HEK293 (cell line): ENCODE measurements around the gene CPNE5.

Experiments
- CTCF ChIA-PET: fragments of 350-600 bp; formaldehyde crosslinking; extraction: SDS; loops from one replicate; lab custom pipeline; 2021; ENCODE audit warnings: antibody characterized with exemption; lab: Yijun Ruan, JAX
- POLR2A ChIA-PET: fragments of 300-600 bp; formaldehyde crosslinking; extraction: SDS; loops from one replicate; lab custom pipeline; 2020; ENCODE audit warnings: antibody characterized with exemption, inconsistent platforms; lab: Yijun Ruan, JAX
- H3K27ac ChIP-seq: fragments of 200-500 bp; sonication (Bioruptor generic); 2 replicates; pipeline ENCODE4 v1.5.1; 2014; ENCODE audit warnings: low read depth, low read length, control low read depth, inconsistent platforms; ENCODE audit errors: extremely low read depth
- H3K36me3 ChIP-seq, 2 experiments: fragments of 200-500 bp in 1 of 2; sonication (Bioruptor generic) in 1 of 2; 1 replicate in 1 of 2; 2 replicates in 1 of 2; pipeline ENCODE4 v1.5.1; 2014 to 2017; ENCODE audit warnings: inconsistent platforms in 2 of 2, low read length in 2 of 2; ENCODE audit not compliant: control insufficient read depth in 2 of 2, insufficient read depth in 1 of 2
- H3K4me1 ChIP-seq: fragments of 200-500 bp; sonication (Bioruptor generic); 2 replicates; pipeline ENCODE4 v1.5.1; 2014; ENCODE audit warnings: mild to moderate bottlenecking, low read length, inconsistent platforms; ENCODE audit not compliant: control insufficient read depth, insufficient read depth
- H3K4me3 ChIP-seq: 2 replicates; pipeline ENCODE4 v1.5.1; 2011; ENCODE audit warnings: low read depth, mild to moderate bottlenecking, control low read depth, low read length, moderate library complexity
- H3K9me3 ChIP-seq: fragments of 200-500 bp; sonication (Bioruptor generic); 2 replicates; pipeline ENCODE4 v1.5.1; 2014; ENCODE audit warnings: low read depth, low read length, inconsistent platforms; ENCODE audit not compliant: control insufficient read depth, insufficient read depth
- INSM2 ChIP-seq: fragments of 450-650 bp; formaldehyde crosslinking; IDR thresholded peaks from 2 replicates; pipeline ENCODE4 v1.5.1; 2016; ENCODE audit warnings: missing biosample characterization, missing genetic modification characterization
- SP2 ChIP-seq: fragments of 450-650 bp; formaldehyde crosslinking; IDR thresholded peaks from 2 replicates; pipeline ENCODE4 v1.5.1; 2016; ENCODE audit warnings: missing biosample characterization, missing genetic modification characterization
- SP7 ChIP-seq: fragments of 450-650 bp; formaldehyde crosslinking; IDR thresholded peaks from 2 replicates; pipeline ENCODE4 v1.5.1; 2016; ENCODE audit warnings: missing biosample characterization, missing genetic modification characterization
- ZBTB6 ChIP-seq: fragments of 450-650 bp; formaldehyde crosslinking; IDR thresholded peaks from 2 replicates; pipeline ENCODE4 v1.5.1; 2017; ENCODE audit warnings: missing biosample characterization, missing genetic modification characterization
- ZNF140 ChIP-seq: fragments of 450-650 bp; formaldehyde crosslinking; IDR thresholded peaks from 2 replicates; pipeline ENCODE4 v1.5.1; 2016; ENCODE audit warnings: missing biosample characterization, missing genetic modification characterization
- ZNF169 ChIP-seq: fragments of 450-650 bp; formaldehyde crosslinking; IDR thresholded peaks from 2 replicates; pipeline ENCODE4 v1.5.1; 2016; ENCODE audit warnings: missing biosample characterization, missing genetic modification characterization
- ZNF174 ChIP-seq: fragments of 450-650 bp; formaldehyde crosslinking; IDR thresholded peaks from 2 replicates; pipeline ENCODE4 v1.5.0; 2017; ENCODE audit warnings: missing biosample characterization, mild to moderate bottlenecking, missing genetic modification characterization
- ZNF280C ChIP-seq: fragments of 450-650 bp; formaldehyde crosslinking; IDR thresholded peaks from 2 replicates; pipeline ENCODE4 v1.5.1; 2016; ENCODE audit warnings: missing biosample characterization, missing genetic modification characterization
- ZNF292 ChIP-seq: fragments of 450-650 bp; formaldehyde crosslinking; IDR thresholded peaks from 2 replicates; pipeline ENCODE4 v1.5.1; 2016; ENCODE audit warnings: low read depth, missing biosample characterization, missing genetic modification characterization, borderline replicate concordance
- ZNF335 ChIP-seq: fragments of 450-650 bp; formaldehyde crosslinking; conservative IDR thresholded peaks from 2 replicates; pipeline ENCODE4 v1.5.1; 2016; ENCODE audit warnings: missing biosample characterization, missing genetic modification characterization
- ZNF362 ChIP-seq: fragments of 450-650 bp; formaldehyde crosslinking; IDR thresholded peaks from 2 replicates; pipeline ENCODE4 v1.5.1; 2016; ENCODE audit warnings: missing biosample characterization, missing genetic modification characterization
- ZNF473 ChIP-seq: fragments of 450-650 bp; formaldehyde crosslinking; IDR thresholded peaks from 2 replicates; pipeline ENCODE4 v1.5.1; 2017; ENCODE audit warnings: missing biosample characterization, missing genetic modification characterization
- ZNF529 ChIP-seq: fragments of 450-650 bp; formaldehyde crosslinking; IDR thresholded peaks from 2 replicates; pipeline ENCODE4 v1.5.1; 2017; ENCODE audit warnings: missing genetic modification characterization, missing biosample characterization; ENCODE audit not compliant: insufficient replicate concordance
- ZNF558 ChIP-seq: fragments of 450-650 bp; formaldehyde crosslinking; IDR thresholded peaks from 2 replicates; pipeline ENCODE4 v1.5.1; 2016; ENCODE audit warnings: missing biosample characterization, missing genetic modification characterization
- ZNF585B ChIP-seq: fragments of 450-650 bp; formaldehyde crosslinking; IDR thresholded peaks from 2 replicates; pipeline ENCODE4 v1.5.1; 2016; ENCODE audit warnings: missing biosample characterization, missing genetic modification characterization
- ZNF626 ChIP-seq: fragments of 450-650 bp; sonication (Bioruptor Pico); formaldehyde crosslinking; IDR thresholded peaks from 2 replicates; pipeline ENCODE4 v1.5.1; 2018; ENCODE audit warnings: missing biosample characterization, missing genetic modification characterization, inconsistent platforms
- ZNF791 ChIP-seq: fragments of 450-650 bp; formaldehyde crosslinking; IDR thresholded peaks from 2 replicates; pipeline ENCODE4 v1.5.1; 2016; ENCODE audit warnings: missing biosample characterization, missing genetic modification characterization
- ZSCAN16 ChIP-seq: fragments of 450-650 bp; formaldehyde crosslinking; IDR thresholded peaks from 2 replicates; pipeline ENCODE4 v1.5.1; 2016; ENCODE audit warnings: missing biosample characterization, missing genetic modification characterization
- TF ChIP-seq, protein P1 (sequence below): fragments of 450-650 bp; formaldehyde crosslinking; IDR thresholded peaks from 2 replicates; pipeline ENCODE4 v1.5.1; 2016; ENCODE audit warnings: missing biosample characterization, missing genetic modification characterization, borderline replicate concordance
- TF ChIP-seq, protein P2 (sequence below): fragments of 450-650 bp; formaldehyde crosslinking; IDR thresholded peaks from 2 replicates; pipeline ENCODE4 v1.5.1; 2016; ENCODE audit warnings: missing biosample characterization, missing genetic modification characterization
- TF ChIP-seq, protein P3 (sequence below): fragments of 450-650 bp; formaldehyde crosslinking; IDR thresholded peaks from 2 replicates; pipeline ENCODE4 v1.5.1; 2016; ENCODE audit warnings: missing biosample characterization, missing genetic modification characterization

CPNE5 gene

DNA sequence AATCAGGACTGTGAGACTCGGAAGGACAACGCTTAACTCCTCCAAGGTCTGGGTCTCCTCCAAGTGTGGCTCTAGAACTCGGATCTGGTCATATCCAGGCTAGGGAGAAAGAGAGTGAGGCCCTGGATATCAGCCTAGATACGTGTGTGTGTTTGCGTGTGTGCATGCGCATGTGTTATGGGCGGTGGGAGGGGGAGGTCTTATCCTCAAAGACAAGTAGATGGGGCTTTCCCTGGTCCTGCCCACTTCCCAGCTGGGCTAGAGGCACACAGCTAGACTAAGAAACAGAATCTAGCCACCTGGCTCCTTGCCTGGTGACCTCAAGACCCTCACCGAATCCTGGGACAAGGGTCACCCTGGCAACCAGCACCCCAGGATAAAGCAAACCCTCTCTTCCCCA is 13.2 kb downstream of the CPNE5 start:
- Histone ChIP-seq H3K36me3 (no peaks in the 10 kb centered on the region), H3K4me1 (peaks cover 3% of the 10 kb centered on the region), H3K9me3 (no peaks in the 10 kb centered on the region), H3K27ac (no peak overlapping the region), H3K4me3 (no peak overlapping the region)
- CTCF ChIA-PET = interaction anchor here (0.7 to 3.1 kb wide), 3 partner anchors 11 to 608 kb away, joined by 3 to 11 read pairs (median 4); no protein-coding TSS in a partner anchor
- TF ChIP-seq SP2 (no peak), ZNF292 (no peak)
- POLR2A ChIA-PET = interaction anchor here (1.2 kb wide), 1 partner anchor 10 kb away, joined by 3 read pairs; no protein-coding TSS in a partner anchor

DNA sequence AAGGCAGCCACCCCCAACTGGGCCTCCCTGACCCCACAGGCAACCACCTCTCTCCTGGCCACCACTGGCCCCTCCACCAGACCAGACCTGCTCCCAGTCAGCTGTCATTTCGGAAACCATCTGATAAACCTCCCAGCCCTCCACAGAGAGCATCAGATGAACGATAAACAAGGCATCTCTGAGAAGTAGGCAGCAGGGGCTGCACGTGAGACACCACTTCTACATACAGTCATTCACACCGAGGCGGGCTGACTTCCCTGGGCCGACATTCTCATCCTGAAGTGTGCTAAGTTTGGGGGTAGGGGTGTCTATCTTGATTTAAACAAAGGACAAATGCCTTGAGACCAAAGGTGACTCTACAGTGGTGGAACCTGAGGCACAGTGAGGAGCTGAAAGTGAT is 13.8 kb downstream of the CPNE5 start:
- TF ChIP-seq, protein P1, sequence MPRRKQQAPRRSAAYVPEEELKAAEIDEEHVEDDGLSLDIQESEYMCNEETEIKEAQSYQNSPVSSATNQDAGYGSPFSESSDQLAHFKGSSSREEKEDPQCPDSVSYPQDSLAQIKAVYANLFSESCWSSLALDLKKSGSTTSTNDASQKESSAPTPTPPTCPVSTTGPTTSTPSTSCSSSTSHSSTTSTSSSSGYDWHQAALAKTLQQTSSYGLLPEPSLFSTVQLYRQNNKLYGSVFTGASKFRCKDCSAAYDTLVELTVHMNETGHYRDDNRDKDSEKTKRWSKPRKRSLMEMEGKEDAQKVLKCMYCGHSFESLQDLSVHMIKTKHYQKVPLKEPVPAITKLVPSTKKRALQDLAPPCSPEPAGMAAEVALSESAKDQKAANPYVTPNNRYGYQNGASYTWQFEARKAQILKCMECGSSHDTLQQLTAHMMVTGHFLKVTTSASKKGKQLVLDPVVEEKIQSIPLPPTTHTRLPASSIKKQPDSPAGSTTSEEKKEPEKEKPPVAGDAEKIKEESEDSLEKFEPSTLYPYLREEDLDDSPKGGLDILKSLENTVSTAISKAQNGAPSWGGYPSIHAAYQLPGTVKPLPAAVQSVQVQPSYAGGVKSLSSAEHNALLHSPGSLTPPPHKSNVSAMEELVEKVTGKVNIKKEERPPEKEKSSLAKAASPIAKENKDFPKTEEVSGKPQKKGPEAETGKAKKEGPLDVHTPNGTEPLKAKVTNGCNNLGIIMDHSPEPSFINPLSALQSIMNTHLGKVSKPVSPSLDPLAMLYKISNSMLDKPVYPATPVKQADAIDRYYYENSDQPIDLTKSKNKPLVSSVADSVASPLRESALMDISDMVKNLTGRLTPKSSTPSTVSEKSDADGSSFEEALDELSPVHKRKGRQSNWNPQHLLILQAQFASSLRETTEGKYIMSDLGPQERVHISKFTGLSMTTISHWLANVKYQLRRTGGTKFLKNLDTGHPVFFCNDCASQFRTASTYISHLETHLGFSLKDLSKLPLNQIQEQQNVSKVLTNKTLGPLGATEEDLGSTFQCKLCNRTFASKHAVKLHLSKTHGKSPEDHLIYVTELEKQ (tag by site-specific recombination) = no peak
- no peak for TF ChIP-seq ZNF169 (tag by site-specific recombination)
- TF ChIP-seq ZNF473 (tag by site-specific recombination) = no peak
- no peak for TF ChIP-seq ZNF174 (tag by site-specific recombination)
- no peak for TF ChIP-seq ZNF362 (tag by site-specific recombination)
- no peak for TF ChIP-seq ZNF335
- no peak for TF ChIP-seq ZNF140
- TF ChIP-seq ZNF529 (tag by site-specific recombination) = no peak
- no peak for TF ChIP-seq ZSCAN16 (tag by site-specific recombination)
- no peak for TF ChIP-seq ZNF791 (tag by site-specific recombination)
- no peak for TF ChIP-seq ZNF626 (tag by site-specific recombination)
- no peak for TF ChIP-seq SP7 (tag by site-specific recombination)
- TF ChIP-seq, protein P2, sequence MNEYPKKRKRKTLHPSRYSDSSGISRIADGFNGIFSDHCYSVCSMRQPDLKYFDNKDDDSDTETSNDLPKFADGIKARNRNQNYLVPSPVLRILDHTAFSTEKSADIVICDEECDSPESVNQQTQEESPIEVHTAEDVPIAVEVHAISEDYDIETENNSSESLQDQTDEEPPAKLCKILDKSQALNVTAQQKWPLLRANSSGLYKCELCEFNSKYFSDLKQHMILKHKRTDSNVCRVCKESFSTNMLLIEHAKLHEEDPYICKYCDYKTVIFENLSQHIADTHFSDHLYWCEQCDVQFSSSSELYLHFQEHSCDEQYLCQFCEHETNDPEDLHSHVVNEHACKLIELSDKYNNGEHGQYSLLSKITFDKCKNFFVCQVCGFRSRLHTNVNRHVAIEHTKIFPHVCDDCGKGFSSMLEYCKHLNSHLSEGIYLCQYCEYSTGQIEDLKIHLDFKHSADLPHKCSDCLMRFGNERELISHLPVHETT (tag by site-specific recombination) = no peak
- TF ChIP-seq, protein P3, sequence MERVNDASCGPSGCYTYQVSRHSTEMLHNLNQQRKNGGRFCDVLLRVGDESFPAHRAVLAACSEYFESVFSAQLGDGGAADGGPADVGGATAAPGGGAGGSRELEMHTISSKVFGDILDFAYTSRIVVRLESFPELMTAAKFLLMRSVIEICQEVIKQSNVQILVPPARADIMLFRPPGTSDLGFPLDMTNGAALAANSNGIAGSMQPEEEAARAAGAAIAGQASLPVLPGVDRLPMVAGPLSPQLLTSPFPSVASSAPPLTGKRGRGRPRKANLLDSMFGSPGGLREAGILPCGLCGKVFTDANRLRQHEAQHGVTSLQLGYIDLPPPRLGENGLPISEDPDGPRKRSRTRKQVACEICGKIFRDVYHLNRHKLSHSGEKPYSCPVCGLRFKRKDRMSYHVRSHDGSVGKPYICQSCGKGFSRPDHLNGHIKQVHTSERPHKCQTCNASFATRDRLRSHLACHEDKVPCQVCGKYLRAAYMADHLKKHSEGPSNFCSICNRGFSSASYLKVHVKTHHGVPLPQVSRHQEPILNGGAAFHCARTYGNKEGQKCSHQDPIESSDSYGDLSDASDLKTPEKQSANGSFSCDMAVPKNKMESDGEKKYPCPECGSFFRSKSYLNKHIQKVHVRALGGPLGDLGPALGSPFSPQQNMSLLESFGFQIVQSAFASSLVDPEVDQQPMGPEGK (tag by site-specific recombination) = no peak
- TF ChIP-seq ZNF558 = no peak
- no peak for TF ChIP-seq ZBTB6 (tag by site-specific recombination)
- no peak for TF ChIP-seq INSM2 (tag by site-specific recombination)
- TF ChIP-seq ZNF280C (tag by site-specific recombination) = no peak
- TF ChIP-seq ZNF585B (tag by site-specific recombination) = no peak
- TF ChIP-seq, all 188 proteins: peak for 0
- H3K4me3 ChIP-seq = no peak overlapping the region
- H3K9me3 ChIP-seq = no peaks in the 10 kb centered on the region
- peaks cover 6% of the 10 kb centered on the region for H3K4me1 ChIP-seq
- H3K27ac ChIP-seq = no peak overlapping the region
- ChIA-PET POLR2A (interaction anchor here (1.2 kb wide), 1 partner anchor 10 kb away, joined by 3 read pairs; no protein-coding TSS in a partner anchor), CTCF (interaction anchor here (0.7 to 3.1 kb wide), 2 partner anchors 26 to 608 kb away, joined by 4 to 11 read pairs; no protein-coding TSS in a partner anchor)
- no peaks in the 10 kb centered on the region for H3K36me3 ChIP-seq
